ENCODE results near the gene ACTMAP. TPM values are rescaled to one million over a fixed set of nuclear protein-coding genes. Genes with fewer than 3 reads are reported as not detected.
A peak's percentile ranks its signal among the peaks of the same experiment; 100 is the strongest.

The ACTMAP gene
- total and polyA plus RNA-seq, 7 donors = 5.1 to 13.3 (median 8.9) TPM

GRCh38 chr19:40723661-40724254, 26.5 kb downstream of the ACTMAP start:
- intact Hi-C loops (cut with DNase I) = no loop called here
- DNase-seq (no peak), ATAC-seq (no peak)
- Histone ChIP-seq H3K27ac (no peak overlapping the region), H3K36me3 (ENCODE audit: insufficient read depth in 1 of 2, low read depth in 1 of 2) (peaks cover 7 to 61% of the 10 kb centered on the region in 2 donors), H3K9me3 (no peaks in the 10 kb centered on the region), H3K4me3 (no peak overlapping the region), H3K4me1 (peaks cover 29% of the 10 kb centered on the region), H3K27me3 (ENCODE audit: insufficient read depth in 3 of 3, low read length in 2 of 3) (no peaks in the 10 kb centered on the region)
- TF ChIP-seq CTCF (IDR thresholded peaks at IDR 0.05) = no peak
- WGBS, 3 donors = 90 to 93% (median 92%) methylated on average over 5 of the region's 5 CpGs

- intact Hi-C loops (cut with DNase I) = no loop called here
- no peak for TF ChIP-seq CTCF (IDR thresholded peaks at IDR 0.05)
- DNase-seq = no peak
- Histone ChIP-seq H3K9me3 (no peaks in the 10 kb centered on the region), H3K4me1 (peaks cover 29% of the 10 kb centered on the region), H3K4me3 (peak overlapping the region; percentile 76), H3K27ac (no peak overlapping the region), H3K27me3 (ENCODE audit: insufficient read depth in 3 of 3, low read length in 2 of 3) (no peaks in the 10 kb centered on the region), H3K36me3 (ENCODE audit: insufficient read depth in 1 of 2, low read depth in 1 of 2) (peaks cover 3 to 44% of the 10 kb centered on the region in 2 donors)
- 63 to 76% (median 67%) methylated on average over 9 of the region's 9 CpGs for WGBS, 3 donors
- no peak for ATAC-seq
Observed at GRCh38 chr19:40721936-40722661, 28.2 kb downstream of the ACTMAP start.

- Histone ChIP-seq H3K4me1 (peaks cover 31% of the 10 kb centered on the region), H3K4me3 (peak overlapping the region; percentile 76), H3K36me3 (ENCODE audit: insufficient read depth in 1 of 2, low read depth in 1 of 2) (peaks cover 3 to 35% of the 10 kb centered on the region in 2 donors), H3K27ac (peak overlapping the region; percentile 96), H3K9me3 (no peaks in the 10 kb centered on the region), H3K27me3 (ENCODE audit: insufficient read depth in 3 of 3, low read length in 2 of 3) (no peaks in the 10 kb centered on the region)
- ATAC-seq = no peak
- 80 to 89% (median 84%) methylated on average over 6 of the region's 6 CpGs for WGBS, 3 donors
- no peak for TF ChIP-seq CTCF (IDR thresholded peaks at IDR 0.05)
- DNase-seq = no peak
- intact Hi-C loops (cut with DNase I) = no loop called here
Observed at GRCh38 chr19:40721140-40721486, 29.2 kb downstream of the ACTMAP start.

- peaks cover 3 to 19% of the 10 kb centered on the region in 2 donors for H3K36me3 ChIP-seq (ENCODE audit: insufficient read depth in 1 of 2, low read depth in 1 of 2)
- WGBS, 3 donors = 31 to 41% (median 32%) methylated on average over 7 of the region's 7 CpGs
- H3K4me1 ChIP-seq = peaks cover 39% of the 10 kb centered on the region
- no peaks in the 10 kb centered on the region for H3K9me3 ChIP-seq
- H3K27me3 ChIP-seq (ENCODE audit: insufficient read depth in 3 of 3, low read length in 2 of 3) = no peaks in the 10 kb centered on the region
- H3K4me3 ChIP-seq = peak overlapping the region; percentile 76
- peak overlapping the region; percentile 96 for H3K27ac ChIP-seq
- DNase-seq (peak in 1 of 2 donors; percentile 27), ATAC-seq (no peak)
- TF ChIP-seq CTCF (IDR thresholded peaks at IDR 0.05) = no peak
- intact Hi-C loops (cut with DNase I) = loop anchor here in 1 of 2 donors (5.0 kb wide), 2 partner anchors 33 to 88 kb away; partner anchors contain the start of genes ACTMAP and SNRPA
Observed at GRCh38 chr19:40719414-40719894, 30.8 kb downstream of the ACTMAP start.
